Hematopoietic multipotent progenitor cell treated with erythropoietin and hydrocortisone succinate and interleukin-3 and kit ligand, for 6 days (in vitro differentiated cells): ENCODE data around the gene MYMX.

Source experiments
- DNase-seq: peaks from one replicate; pipeline ENCODE4 v3.0.0-alpha.2; 2015

The MYMX gene

GRCh38 chr6:44265722-44266233, 49.1 kb downstream of the MYMX start:
- no peak for DNase-seq

GRCh38 chr6:44266347-44266746, 49.6 kb downstream of the MYMX start:
- DNase-seq, result no peak

- DNase-seq, result no peak
These were observed 50.5 kb downstream of the MYMX start for GRCh38 chr6:44267252-44267651.
